Tibial nerve (tissue), 4 donors: ENCODE measurements around the gene MBD3. TPM values are rescaled to one million over a fixed set of nuclear protein-coding genes. Genes with fewer than 3 reads are reported as not detected.

Experiments
- DNase-seq, 2 donors: peaks; one replicate each; pipeline ENCODE4 v3.0.0-alpha.2; 2019; ENCODE audit warnings: low spot score in 2 of 2
- H3K27ac ChIP-seq, 4 donors: fragments of 200-600 bp; sonication (generic) in 3 of 4; one replicate each; pipeline ENCODE4 v1.5.1; 2017 to 2019; ENCODE audit warnings: mild to moderate bottlenecking in 1 of 4
- H3K27me3 ChIP-seq, 2 donors: fragments of 200-600 bp; sonication (generic) in 1 of 2; one replicate each; pipeline versions ENCODE4 v1.5.1 to v1.6.0; 2017 to 2019
- H3K36me3 ChIP-seq, 3 donors: fragments of 200-600 bp; sonication (generic); one replicate each; pipeline ENCODE4 v1.5.1; 2018 to 2019
- H3K4me1 ChIP-seq, 4 donors: fragments of 200-600 bp; sonication (generic) in 3 of 4; one replicate each; pipeline ENCODE4 v1.5.1; 2017 to 2019
- H3K4me3 ChIP-seq, 4 donors: fragments of 200-600 bp; sonication (generic) in 3 of 4; one replicate each; pipeline ENCODE4 v1.5.1; 2017 to 2019; ENCODE audit warnings: mild to moderate bottlenecking in 1 of 4, moderate library complexity in 1 of 4
- H3K9me3 ChIP-seq, 4 donors: fragments of 200-600 bp; sonication (generic) in 3 of 4; one replicate each; pipeline ENCODE4 v1.5.1; 2017 to 2019
- CTCF ChIP-seq, 5 experiments: fragments of 200-600 bp in 3 of 5; fragments of 450-650 bp in 2 of 5; sonication (generic) in 3 of 5; IDR thresholded peaks; one replicate each; pipeline ENCODE4 v1.5.1; 2016 to 2019; ENCODE audit warnings: antibody characterized with exemption in 5 of 5, mild to moderate bottlenecking in 3 of 5, moderate library complexity in 2 of 5
- EP300 ChIP-seq, 2 donors: sonication (generic); formaldehyde crosslinking; IDR thresholded peaks; one replicate each; pipeline ENCODE4 v1.6.1; 2017; ENCODE audit warnings: antibody characterized with exemption in 2 of 2, mild to moderate bottlenecking in 1 of 2
- POLR2A ChIP-seq, 2 donors: fragments of 450-650 bp; IDR thresholded peaks; one replicate each; pipeline ENCODE4 v1.6.1; 2017; ENCODE audit warnings: antibody characterized with exemption in 2 of 2, mild to moderate bottlenecking in 2 of 2, moderate library complexity in 2 of 2
- WGBS, 2 donors: methylation state at CpG; one replicate each; pipeline ENCODE4 v1.1.5; 2018; 5-methylcytosine and 5-hydroxymethylcytosine counted together
- total RNA-seq, 4 donors: library from RNA; depleted of rRNA; stranded (reverse); fragments of >200 nt; gene quantifications; one replicate each; pipeline ENCODE4 v1.1.0, GENCODE V29; 2016

Gene MBD3
- total RNA-seq, 4 donors from 2014 or later: 62.9 to 144 (median 91.4) TPM

GRCh38 chr19:1571358-1571757, 21.3 kb downstream of the MBD3 start:
- WGBS, 2 donors: 77 to 80% methylated on average over 12 of the region's 12 CpGs
- H3K36me3 ChIP-seq: peaks cover 0 to 4% (median 0%) of the 10 kb centered on the region in 3 donors
- peaks cover 0 to 11% (median 9%) of the 10 kb centered on the region in 4 donors for H3K4me1 ChIP-seq
- no peaks in the 10 kb centered on the region for H3K9me3 ChIP-seq
- DNase-seq: no peak
- no peak overlapping the region for H3K27ac ChIP-seq
- TF ChIP-seq POLR2A (IDR thresholded peaks at IDR 0.05): no peak
- no peak for TF ChIP-seq CTCF (IDR thresholded peaks at IDR 0.05)
- TF ChIP-seq EP300 (IDR thresholded peaks at IDR 0.05): no peak
- H3K4me3 ChIP-seq: no peak overlapping the region
- no peaks in the 10 kb centered on the region for H3K27me3 ChIP-seq

GRCh38 chr19:1570836-1571235, 21.8 kb downstream of the MBD3 start:
- DNase-seq: no peak
- no peaks in the 10 kb centered on the region for H3K27me3 ChIP-seq
- TF ChIP-seq CTCF (IDR thresholded peaks at IDR 0.05) (no peak), EP300 (IDR thresholded peaks at IDR 0.05) (no peak), POLR2A (IDR thresholded peaks at IDR 0.05) (no peak)
- H3K4me3 ChIP-seq: no peak overlapping the region
- H3K36me3 ChIP-seq: no peaks in the 10 kb centered on the region
- 96 to 97% methylated on average over 13 of the region's 13 CpGs for WGBS, 2 donors
- no peaks in the 10 kb centered on the region for H3K9me3 ChIP-seq
- peaks cover 0 to 17% (median 14%) of the 10 kb centered on the region in 4 donors for H3K4me1 ChIP-seq
- H3K27ac ChIP-seq: no peak overlapping the region

GRCh38 chr19:1569997-1570396, 22.7 kb downstream of the MBD3 start:
- H3K4me1 ChIP-seq: peaks cover 0 to 22% (median 18%) of the 10 kb centered on the region in 4 donors
- H3K27ac ChIP-seq: no peak overlapping the region
- H3K27me3 ChIP-seq: no peaks in the 10 kb centered on the region
- no peak for TF ChIP-seq POLR2A (IDR thresholded peaks at IDR 0.05)
- no peak for TF ChIP-seq EP300 (IDR thresholded peaks at IDR 0.05)
- TF ChIP-seq CTCF (IDR thresholded peaks at IDR 0.05): no peak
- DNase-seq: no peak
- WGBS, 2 donors: 81 to 85% methylated on average over 4 of the region's 4 CpGs
- H3K4me3 ChIP-seq: no peak overlapping the region
- no peaks in the 10 kb centered on the region for H3K36me3 ChIP-seq
- no peaks in the 10 kb centered on the region for H3K9me3 ChIP-seq

GRCh38 chr19:1568320-1569019, 24.2 kb downstream of the MBD3 start, which contains the start of gene MEX3D:
Gene MEX3D (minus strand): TSS chr19:1568325. CDS start chr19:1568058, 267 bp downstream.
- Histone ChIP-seq H3K27ac (peak within 1 kb of the TSS; percentile 73 to 96 (median 88)), H3K4me1 (peaks cover 0 to 22% (median 18%) of the 10 kb centered on the region in 4 donors), H3K4me3 (peak within 1 kb of the TSS; percentile 40 to 94 (median 54)), H3K27me3 (no peaks in the 10 kb centered on the region), H3K36me3 (no peaks in the 10 kb centered on the region), H3K9me3 (no peaks in the 10 kb centered on the region)
- peak in 1 of 2 donors; percentile 21 for TF ChIP-seq POLR2A (IDR thresholded peaks at IDR 0.05)
- TF ChIP-seq EP300 (IDR thresholded peaks at IDR 0.05): no peak
- TF ChIP-seq CTCF (IDR thresholded peaks at IDR 0.05): no peak
- peak; percentile 57 to 59 for DNase-seq
- 17 to 39% methylated on average over 10 to 11 of the region's 63 CpGs for WGBS, 2 donors

GRCh38 chr19:1567848-1568227, 24.8 kb downstream of the MBD3 start:
- no peak for TF ChIP-seq EP300 (IDR thresholded peaks at IDR 0.05)
- TF ChIP-seq CTCF (IDR thresholded peaks at IDR 0.05): no peak
- TF ChIP-seq POLR2A (IDR thresholded peaks at IDR 0.05): no peak
- Histone ChIP-seq H3K4me1 (peaks cover 0 to 22% (median 18%) of the 10 kb centered on the region in 4 donors), H3K36me3 (no peaks in the 10 kb centered on the region), H3K27me3 (no peaks in the 10 kb centered on the region), H3K9me3 (no peaks in the 10 kb centered on the region), H3K4me3 (peak overlapping the region in 2 of 4 donors; percentile 48 to 94), H3K27ac (peak overlapping the region in 1 of 4 donors; percentile 96)
- DNase-seq: no peak
- WGBS, 2 donors: no CpG with 5 or more reads among the region's 73 CpGs
